GM23248 (cell line): Measurements from ENCODE around the gene TMEM178B. TPM values are rescaled to one million over a fixed set of nuclear protein-coding genes. Genes with fewer than 3 reads are reported as not detected.

ENCODE experiments used
- DNase-seq: peaks from one replicate; pipeline ENCODE4 v3.0.0-alpha.2; 2015
- H2AFZ ChIP-seq: fragments of 200-600 bp; sonication (generic); 2 replicates; pipeline ENCODE4 v1.6.1; 2016; ENCODE audit warnings: antibody characterized with exemption
- H3F3A ChIP-seq: fragments of 200-600 bp; sonication (generic); 2 replicates; pipeline ENCODE4 v1.6.1; 2016; ENCODE audit warnings: mild to moderate bottlenecking, antibody characterized with exemption, mixed run types; ENCODE audit not compliant: insufficient read depth
- H3K27ac ChIP-seq: fragments of 200-600 bp; sonication (generic); 2 replicates; pipeline ENCODE4 v1.5.1; 2016; ENCODE audit warnings: mild to moderate bottlenecking
- H3K27me3 ChIP-seq: fragments of 200-600 bp; sonication (generic); replicated peaks from 2 replicates; pipeline ENCODE4 v1.6.1; 2016; ENCODE audit warnings: mild to moderate bottlenecking; ENCODE audit not compliant: insufficient read depth
- H3K36me3 ChIP-seq: fragments of 200-600 bp; sonication (generic); 2 replicates; pipeline ENCODE4 v1.6.1; 2016; ENCODE audit warnings: low read depth, mild to moderate bottlenecking
- H3K4me1 ChIP-seq: fragments of 200-600 bp; sonication (generic); 2 replicates; pipeline ENCODE4 v1.6.1; 2016; ENCODE audit warnings: mild to moderate bottlenecking; ENCODE audit not compliant: insufficient read depth
- H3K4me2 ChIP-seq: fragments of 200-600 bp; sonication (generic); one replicate; pipeline ENCODE4 v1.6.1; 2016; ENCODE audit warnings: mild to moderate bottlenecking; ENCODE audit not compliant: unreplicated experiment
- H3K4me3 ChIP-seq: fragments of 200-600 bp; sonication (generic); 2 replicates; pipeline ENCODE4 v1.5.1; 2016; ENCODE audit warnings: mild to moderate bottlenecking
- H3K79me2 ChIP-seq: fragments of 200-600 bp; sonication (generic); 2 replicates; pipeline ENCODE4 v1.6.1; 2016; ENCODE audit warnings: mild to moderate bottlenecking; ENCODE audit not compliant: insufficient read depth
- H3K9ac ChIP-seq: fragments of 200-600 bp; sonication (generic); 2 replicates; pipeline ENCODE4 v1.6.1; 2016; ENCODE audit warnings: mild to moderate bottlenecking
- H3K9me2 ChIP-seq: fragments of 200-600 bp; sonication (generic); 2 replicates; pipeline ENCODE4 v1.6.1; 2016; ENCODE audit warnings: mixed run types, mild to moderate bottlenecking, moderate library complexity; ENCODE audit not compliant: insufficient read depth
- H3K9me3 ChIP-seq: fragments of 200-600 bp; sonication (generic); one replicate; pipeline ENCODE4 v1.6.1; 2017; ENCODE audit warnings: low read depth
- H4K20me1 ChIP-seq: fragments of 200-600 bp; sonication (generic); 2 replicates; pipeline ENCODE4 v1.6.0; 2016; ENCODE audit not compliant: insufficient read depth
- EZH2 ChIP-seq: fragments of 200-600 bp; sonication (generic); IDR thresholded peaks from 2 replicates; pipeline ENCODE4 v1.6.1; 2018; ENCODE audit warnings: antibody characterized with exemption, mild to moderate bottlenecking; ENCODE audit not compliant: insufficient read depth, poor library complexity, severe bottlenecking
- EZH2phosphoT487 ChIP-seq: fragments of 200-600 bp; sonication (generic); IDR thresholded peaks from 2 replicates; pipeline ENCODE4 v1.6.1; 2018; ENCODE audit warnings: antibody characterized with exemption, moderate library complexity, mild to moderate bottlenecking, low read depth; ENCODE audit not compliant: insufficient read depth
- WGBS, 2 experiments: methylation state at CpG; one replicate each; pipeline ENCODE4 v1.1.6; 2015 to 2017; ENCODE audit warnings: low lambda C conversion rate in 2 of 2, low coverage in 1 of 2; ENCODE audit errors: missing lambda C conversion rate in 2 of 2; 5-methylcytosine and 5-hydroxymethylcytosine counted together
- in situ Hi-C: fragments of 300-500 bp; cut with MboI; formaldehyde crosslinking; loops from 2 replicates; pipeline ENCODE4 v1.15.0; 2020
- polyA plus RNA-seq: library from polyadenylated mRNA; unstranded; fragments of >200 nt; fragmentation: Nextera tagmentation; extraction: Ambion mirVana; gene quantifications from 2 replicates; pipeline ENCODE4 v1.2.1, GENCODE V29; 2016
- total RNA-seq: library from RNA; depleted of rRNA; stranded (reverse); fragments of >200 nt; shearing (Covaris generic); gene quantifications from 2 replicates; pipeline ENCODE4 v1.2.3, GENCODE V29; 2014

TMEM178B gene
- total and polyA plus RNA-seq, 2 experiments from 2014 or later: 0.05 to 0.22 TPM

GRCh38 chr7:141417506-141417905 is 343.6 kb downstream of the TMEM178B start:
- no peaks in the 10 kb centered on the region for H4K20me1 ChIP-seq
- H3K27ac ChIP-seq: no peak overlapping the region
- no peaks in the 10 kb centered on the region for H3K9me3 ChIP-seq
- H3K79me2 ChIP-seq: no peaks in the 10 kb centered on the region
- WGBS, 2 experiments: 22 to 37% methylated on average over 4 of the region's 4 CpGs
- no peaks in the 10 kb centered on the region for H3K4me1 ChIP-seq
- H3K4me3 ChIP-seq: no peak overlapping the region
- no peak for DNase-seq
- H2AFZ ChIP-seq: no peak overlapping the region
- TF ChIP-seq EZH2phosphoT487 (no peak), EZH2 (no peak)
- H3K4me2 ChIP-seq: no peak overlapping the region
- no peaks in the 10 kb centered on the region for H3F3A ChIP-seq
- in situ Hi-C loops: no loop called here
- H3K9ac ChIP-seq: no peak overlapping the region
- H3K27me3 ChIP-seq: no peaks in the 10 kb centered on the region
- H3K9me2 ChIP-seq: no peaks in the 10 kb centered on the region
- no peaks in the 10 kb centered on the region for H3K36me3 ChIP-seq

- TF ChIP-seq EZH2 (no peak), EZH2phosphoT487 (no peak)
- Histone ChIP-seq H3K79me2 (no peaks in the 10 kb centered on the region), H3K36me3 (no peaks in the 10 kb centered on the region), H3K9ac (no peak overlapping the region), H3K9me2 (no peaks in the 10 kb centered on the region), H3K4me2 (no peak overlapping the region), H3K4me3 (no peak overlapping the region), H3K27ac (no peak overlapping the region), H4K20me1 (no peaks in the 10 kb centered on the region), H3K9me3 (no peaks in the 10 kb centered on the region), H3K27me3 (no peaks in the 10 kb centered on the region), H3F3A (no peaks in the 10 kb centered on the region), H2AFZ (no peak overlapping the region), H3K4me1 (no peaks in the 10 kb centered on the region)
- 0 to 8% methylated on average over 1 of the region's 1 CpG for WGBS, 2 experiments
- in situ Hi-C loops: no loop called here
- no peak for DNase-seq
These were observed 344.2 kb downstream of the TMEM178B start for GRCh38 chr7:141418066-141418465.

GRCh38 chr7:141421306-141421705 is 347.4 kb downstream of the TMEM178B start:
- H3K4me3 ChIP-seq: no peak overlapping the region

GRCh38 chr7:141427134-141427533 is 353.3 kb downstream of the TMEM178B start:
- no peak overlapping the region for H3K27ac ChIP-seq
- no peaks in the 10 kb centered on the region for H3K79me2 ChIP-seq
- TF ChIP-seq EZH2phosphoT487 (no peak), EZH2 (no peak)
- H3K36me3 ChIP-seq: no peaks in the 10 kb centered on the region
- in situ Hi-C loops: no loop called here
- no peaks in the 10 kb centered on the region for H3K9me3 ChIP-seq
- H2AFZ ChIP-seq: no peak overlapping the region
- H3K4me3 ChIP-seq: no peak overlapping the region
- no peaks in the 10 kb centered on the region for H4K20me1 ChIP-seq
- H3K27me3 ChIP-seq: no peaks in the 10 kb centered on the region
- H3K4me1 ChIP-seq: no peaks in the 10 kb centered on the region
- no peak overlapping the region for H3K4me2 ChIP-seq
- DNase-seq: no peak
- no peaks in the 10 kb centered on the region for H3K9me2 ChIP-seq
- H3K9ac ChIP-seq: no peak overlapping the region
- H3F3A ChIP-seq: no peaks in the 10 kb centered on the region

More at GRCh38 chr7:141421306-141421705, 347.4 kb downstream of the TMEM178B start:
- 3 to 13% methylated on average over 2 of the region's 2 CpGs for WGBS, 2 experiments
- DNase-seq: no peak
- Histone ChIP-seq H3K4me1 (no peaks in the 10 kb centered on the region), H3K27ac (no peak overlapping the region), H3K9ac (no peak overlapping the region), H3K9me2 (no peaks in the 10 kb centered on the region), H4K20me1 (no peaks in the 10 kb centered on the region), H3K4me2 (no peak overlapping the region), H3K27me3 (no peaks in the 10 kb centered on the region), H2AFZ (no peak overlapping the region), H3F3A (no peaks in the 10 kb centered on the region), H3K79me2 (no peaks in the 10 kb centered on the region), H3K36me3 (no peaks in the 10 kb centered on the region), H3K9me3 (no peaks in the 10 kb centered on the region)
- no peak for TF ChIP-seq EZH2
- in situ Hi-C loops: no loop called here

GRCh38 chr7:141430455-141431139 is 356.7 kb downstream of the TMEM178B start:
- 5 to 6% methylated on average over 12 of the region's 12 CpGs for WGBS, 2 experiments

More at GRCh38 chr7:141430455-141431139, 356.7 kb downstream of the TMEM178B start:
- no peaks in the 10 kb centered on the region for H3K9me3 ChIP-seq
- H3K27ac ChIP-seq: no peak overlapping the region
- no peak overlapping the region for H3K9ac ChIP-seq
- no peak overlapping the region for H3K4me3 ChIP-seq
- H3K36me3 ChIP-seq: no peaks in the 10 kb centered on the region
- TF ChIP-seq EZH2phosphoT487: no peak
- no peak for TF ChIP-seq EZH2
- H3K27me3 ChIP-seq: no peaks in the 10 kb centered on the region
- no peak overlapping the region for H2AFZ ChIP-seq
- DNase-seq: no peak
- in situ Hi-C loops: no loop called here
- H3K4me2 ChIP-seq: no peak overlapping the region
- H4K20me1 ChIP-seq: no peaks in the 10 kb centered on the region
- H3K4me1 ChIP-seq: no peaks in the 10 kb centered on the region
- H3F3A ChIP-seq: no peaks in the 10 kb centered on the region
- no peaks in the 10 kb centered on the region for H3K79me2 ChIP-seq
- no peaks in the 10 kb centered on the region for H3K9me2 ChIP-seq
